Measurements from ENCODE around the gene TTC1.

- TF ChIP-seq, protein P1, sequence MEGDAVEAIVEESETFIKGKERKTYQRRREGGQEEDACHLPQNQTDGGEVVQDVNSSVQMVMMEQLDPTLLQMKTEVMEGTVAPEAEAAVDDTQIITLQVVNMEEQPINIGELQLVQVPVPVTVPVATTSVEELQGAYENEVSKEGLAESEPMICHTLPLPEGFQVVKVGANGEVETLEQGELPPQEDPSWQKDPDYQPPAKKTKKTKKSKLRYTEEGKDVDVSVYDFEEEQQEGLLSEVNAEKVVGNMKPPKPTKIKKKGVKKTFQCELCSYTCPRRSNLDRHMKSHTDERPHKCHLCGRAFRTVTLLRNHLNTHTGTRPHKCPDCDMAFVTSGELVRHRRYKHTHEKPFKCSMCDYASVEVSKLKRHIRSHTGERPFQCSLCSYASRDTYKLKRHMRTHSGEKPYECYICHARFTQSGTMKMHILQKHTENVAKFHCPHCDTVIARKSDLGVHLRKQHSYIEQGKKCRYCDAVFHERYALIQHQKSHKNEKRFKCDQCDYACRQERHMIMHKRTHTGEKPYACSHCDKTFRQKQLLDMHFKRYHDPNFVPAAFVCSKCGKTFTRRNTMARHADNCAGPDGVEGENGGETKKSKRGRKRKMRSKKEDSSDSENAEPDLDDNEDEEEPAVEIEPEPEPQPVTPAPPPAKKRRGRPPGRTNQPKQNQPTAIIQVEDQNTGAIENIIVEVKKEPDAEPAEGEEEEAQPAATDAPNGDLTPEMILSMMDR (IDR thresholded peaks at IDR 0.05): no peak
- no peak for TF ChIP-seq POLR2A (IDR thresholded peaks at IDR 0.05)
These were observed 73.9 kb downstream of the TTC1 start for GRCh38 chr5:160082614-160083500.
